CD4-positive, alpha-beta T cell (primary cell): ENCODE data around the gene GLDC. TPM values are rescaled to one million over a fixed set of nuclear protein-coding genes. Genes with fewer than 3 reads are reported as not detected.

Source experiments
- ATAC-seq: fragments of 200-7000 bp; cut with Tn5 transposase; one replicate; pipeline ENCODE4 v1.10.0; 2022; ENCODE audit warnings: mild to moderate bottlenecking; ENCODE audit not compliant: poor library complexity
- CTCF ChIA-PET: fragments of 350-600 bp; sonication (Branson Sonifier 250); formaldehyde crosslinking; loops from one replicate; lab custom pipeline; 2021; ENCODE audit warnings: antibody characterized with exemption, inconsistent platforms; lab: Charles Lee
- POLR2A ChIA-PET: fragments of 350-600 bp; sonication (Branson Sonifier 250); formaldehyde crosslinking; loops from one replicate; lab custom pipeline; 2021; ENCODE audit warnings: antibody characterized with exemption, inconsistent platforms; lab: Charles Lee
- DNase-seq, 14 experiments: peaks; one replicate each; pipeline ENCODE4 v3.0.0-alpha.2; 2013 to 2020; ENCODE audit warnings: mixed read lengths in 2 of 14
- H3K27ac ChIP-seq, 2 donors: one replicate each; pipeline versions ENCODE4 v1.5.1 to v1.7.0; 2013; ENCODE audit warnings: low read length in 2 of 2, low read depth in 1 of 2, mild to moderate bottlenecking in 1 of 2
- H3K27me3 ChIP-seq, 2 experiments: 1 replicate in 1 of 2; 2 replicates in 1 of 2; pipeline versions ENCODE4 v1.6.1 to v1.7.0; 2013; ENCODE audit warnings: low read length in 2 of 2, control low read depth in 1 of 2, mild to moderate bottlenecking in 1 of 2, moderate library complexity in 1 of 2; ENCODE audit not compliant: insufficient read depth in 2 of 2, control insufficient read depth in 1 of 2
- H3K36me3 ChIP-seq: one replicate; pipeline ENCODE4 v1.6.1; 2013; ENCODE audit warnings: low read length, control low read depth; ENCODE audit not compliant: insufficient read depth
- H3K4me1 ChIP-seq: one replicate; pipeline ENCODE4 v1.6.1; 2013; ENCODE audit warnings: low read length, control low read depth; ENCODE audit not compliant: insufficient read depth
- H3K4me3 ChIP-seq: one replicate; pipeline ENCODE4 v1.5.1; 2013; ENCODE audit warnings: mild to moderate bottlenecking, low read length, moderate library complexity
- H3K9me3 ChIP-seq, 2 experiments: 1 replicate in 1 of 2; 2 replicates in 1 of 2; pipeline versions ENCODE4 v1.6.1 to v1.7.0; 2013; ENCODE audit warnings: low read length in 2 of 2, mild to moderate bottlenecking in 2 of 2, control low read depth in 1 of 2, moderate library complexity in 1 of 2; ENCODE audit not compliant: control insufficient read depth in 1 of 2, insufficient read depth in 1 of 2
- H3K27ac Mint-ChIP-seq: one replicate; pipeline ENCODE4 v1.8.0; 2020; ENCODE audit warnings: mixed read lengths
- H3K27me3 Mint-ChIP-seq: one replicate; pipeline ENCODE4 v1.8.0; 2021; ENCODE audit warnings: mixed read lengths
- H3K36me3 Mint-ChIP-seq: one replicate; pipeline ENCODE4 v1.8.0; 2021; ENCODE audit warnings: low read depth, mixed read lengths
- H3K4me1 Mint-ChIP-seq: one replicate; pipeline ENCODE4 v1.8.0; 2021; ENCODE audit warnings: low read depth, mixed read lengths
- H3K4me3 Mint-ChIP-seq: one replicate; pipeline ENCODE4 v1.8.0; 2020; ENCODE audit warnings: mild to moderate bottlenecking, mixed read lengths
- H3K9me3 Mint-ChIP-seq: one replicate; pipeline ENCODE4 v1.8.0; 2020; ENCODE audit warnings: mixed read lengths
- intact Hi-C, 2 experiments: fragments of 100-400 bp; cut with DNase I in 1 of 2; cut with micrococcal nuclease in 1 of 2; formaldehyde crosslinking; loops; one replicate each; pipeline versions ENCODE4 v1.15.1 to v1.9.0; 2023 to 2025; cut with DNase I, micrococcal nuclease
- total RNA-seq, 174 experiments: library from RNA in 2 of 174; stranded (reverse) in 2 of 174; gene quantifications; one replicate each; pipeline ENCODE4 v1.2.3 and lab custom pipeline; 2021 to 2026
- TF ChIP-seq, protein P1 (sequence below): fragments of 200-600 bp; IDR thresholded peaks from one replicate; pipeline ENCODE4 v1.8.0; 2022; ENCODE audit warnings: antibody characterized with exemption, mild to moderate bottlenecking

The GLDC gene
- total RNA-seq, 2 experiments from 2014 or later, result not detected

GRCh38 chr9:6562871-6563430 lies 82.6 kb downstream of the GLDC start:
- intact Hi-C loops, result no loop called here
- H3K27ac Mint-ChIP-seq, result no peak overlapping the region
- TF ChIP-seq, protein P1, sequence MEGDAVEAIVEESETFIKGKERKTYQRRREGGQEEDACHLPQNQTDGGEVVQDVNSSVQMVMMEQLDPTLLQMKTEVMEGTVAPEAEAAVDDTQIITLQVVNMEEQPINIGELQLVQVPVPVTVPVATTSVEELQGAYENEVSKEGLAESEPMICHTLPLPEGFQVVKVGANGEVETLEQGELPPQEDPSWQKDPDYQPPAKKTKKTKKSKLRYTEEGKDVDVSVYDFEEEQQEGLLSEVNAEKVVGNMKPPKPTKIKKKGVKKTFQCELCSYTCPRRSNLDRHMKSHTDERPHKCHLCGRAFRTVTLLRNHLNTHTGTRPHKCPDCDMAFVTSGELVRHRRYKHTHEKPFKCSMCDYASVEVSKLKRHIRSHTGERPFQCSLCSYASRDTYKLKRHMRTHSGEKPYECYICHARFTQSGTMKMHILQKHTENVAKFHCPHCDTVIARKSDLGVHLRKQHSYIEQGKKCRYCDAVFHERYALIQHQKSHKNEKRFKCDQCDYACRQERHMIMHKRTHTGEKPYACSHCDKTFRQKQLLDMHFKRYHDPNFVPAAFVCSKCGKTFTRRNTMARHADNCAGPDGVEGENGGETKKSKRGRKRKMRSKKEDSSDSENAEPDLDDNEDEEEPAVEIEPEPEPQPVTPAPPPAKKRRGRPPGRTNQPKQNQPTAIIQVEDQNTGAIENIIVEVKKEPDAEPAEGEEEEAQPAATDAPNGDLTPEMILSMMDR, result no peak
- POLR2A ChIA-PET, result interaction anchor here (0.7 kb wide), 1 partner anchor 194 kb away, joined by 3 read pairs; no protein-coding TSS in a partner anchor
- H3K4me3 ChIP-seq, result no peak overlapping the region
- DNase-seq, result no peak
- no peak overlapping the region for H3K27ac ChIP-seq
- no peaks in the 10 kb centered on the region for H3K27me3 Mint-ChIP-seq
- H3K4me1 ChIP-seq, result peaks cover 6% of the 10 kb centered on the region
- H3K9me3 Mint-ChIP-seq, result no peaks in the 10 kb centered on the region
- H3K4me1 Mint-ChIP-seq, result no peaks in the 10 kb centered on the region
- H3K36me3 ChIP-seq, result no peaks in the 10 kb centered on the region
- CTCF ChIA-PET, result no interaction called here
- no peaks in the 10 kb centered on the region for H3K27me3 ChIP-seq
- H3K4me3 Mint-ChIP-seq, result no peak overlapping the region
- no peaks in the 10 kb centered on the region for H3K36me3 Mint-ChIP-seq
- ATAC-seq, result no peak
- no peaks in the 10 kb centered on the region for H3K9me3 ChIP-seq

- Mint-ChIP-seq H3K9me3 (no peaks in the 10 kb centered on the region), H3K27me3 (no peaks in the 10 kb centered on the region), H3K4me3 (no peak overlapping the region), H3K36me3 (no peaks in the 10 kb centered on the region), H3K4me1 (no peaks in the 10 kb centered on the region), H3K27ac (no peak overlapping the region)
- peaks cover 6% of the 10 kb centered on the region for H3K4me1 ChIP-seq
- no peak for ATAC-seq
- TF ChIP-seq, protein P1, result no peak
- H3K27me3 ChIP-seq, result no peaks in the 10 kb centered on the region
- intact Hi-C loops, result no loop called here
- ChIA-PET POLR2A (interaction anchor here (0.7 kb wide), 1 partner anchor 195 kb away, joined by 3 read pairs; no protein-coding TSS in a partner anchor), CTCF (no interaction called here)
- no peak overlapping the region for H3K4me3 ChIP-seq
- H3K9me3 ChIP-seq, result no peaks in the 10 kb centered on the region
- H3K27ac ChIP-seq, result no peak overlapping the region
- no peak for DNase-seq
- H3K36me3 ChIP-seq, result no peaks in the 10 kb centered on the region
These were observed 83.3 kb downstream of the GLDC start for GRCh38 chr9:6562201-6562600.

- ATAC-seq, result no peak
- no peak overlapping the region for H3K27ac ChIP-seq
- CTCF ChIA-PET, result no interaction called here
These were observed 87.5 kb downstream of the GLDC start for GRCh38 chr9:6557883-6558616.

More at GRCh38 chr9:6557883-6558616, 87.5 kb downstream of the GLDC start:
- H3K4me3 ChIP-seq, result no peak overlapping the region
- H3K27me3 Mint-ChIP-seq, result no peaks in the 10 kb centered on the region
- no peak overlapping the region for H3K27ac Mint-ChIP-seq
- no peaks in the 10 kb centered on the region for H3K4me1 ChIP-seq
- H3K9me3 ChIP-seq, result no peaks in the 10 kb centered on the region
- H3K9me3 Mint-ChIP-seq, result no peaks in the 10 kb centered on the region
- no peaks in the 10 kb centered on the region for H3K36me3 ChIP-seq
- POLR2A ChIA-PET, result no interaction called here
- DNase-seq, result no peak
- H3K36me3 Mint-ChIP-seq, result no peaks in the 10 kb centered on the region
- no peaks in the 10 kb centered on the region for H3K4me1 Mint-ChIP-seq
- intact Hi-C loops, result no loop called here
- H3K4me3 Mint-ChIP-seq, result no peak overlapping the region
- no peaks in the 10 kb centered on the region for H3K27me3 ChIP-seq
- TF ChIP-seq, protein P1, result no peak
